H54 (cell line): ENCODE measurements around the gene EMX2.
A peak's percentile ranks its signal among the peaks of the same experiment; 100 is the strongest.
"Not testable (repeated sequence)": the region's sequence is repeated elsewhere in the genome, so short reads cannot be mapped to it uniquely, and the experiment has no call there.

Experiments
- DNase-seq: peaks from one replicate; pipeline ENCODE4 v3.0.0; 2011; ENCODE audit warnings: low spot score, mixed read lengths; ENCODE audit not compliant: insufficient read length
- FAIRE-seq: peaks from 3 replicates; lab custom pipeline; 2011; peaks lifted over from hg19 to GRCh38; lab: Jason Lieb, UNC
- POLR2A ChIP-seq: IDR thresholded peaks from 2 replicates; pipeline ENCODE4 v1.6.1; 2011; ENCODE audit warnings: low read depth, mild to moderate bottlenecking, low read length

The EMX2 gene

DNA sequence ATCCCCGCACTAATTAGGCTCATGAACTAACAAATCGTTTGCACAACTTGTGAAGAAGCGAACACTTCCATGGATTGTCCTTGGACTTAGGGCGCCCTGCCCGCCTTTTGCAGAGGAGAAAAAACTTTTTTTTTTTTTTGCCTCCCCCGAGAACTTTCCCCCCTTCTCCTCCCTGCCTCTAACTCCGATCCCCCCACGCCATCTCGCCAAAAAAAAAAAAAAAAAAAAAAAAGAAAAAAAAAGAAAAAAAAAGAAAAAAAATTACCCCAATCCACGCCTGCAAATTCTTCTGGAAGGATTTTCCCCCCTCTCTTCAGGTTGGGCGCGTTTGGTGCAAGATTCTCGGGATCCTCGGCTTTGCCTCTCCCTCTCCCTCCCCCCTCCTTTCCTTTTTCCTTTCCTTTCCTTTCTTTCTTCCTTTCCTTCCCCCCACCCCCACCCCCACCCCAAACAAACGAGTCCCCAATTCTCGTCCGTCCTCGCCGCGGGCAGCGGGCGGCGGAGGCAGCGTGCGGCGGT is at the start of gene EMX2:
Gene EMX2, plus strand, starts transcription at position 41 of the 519 bp plus-strand sequence. CDS start 522 bp downstream, outside the sequence.
- no peak for FAIRE-seq
- no peak for TF ChIP-seq POLR2A

GRCh38 chr10:117496031-117496430 is 46.5 kb upstream of the EMX2 start:
- FAIRE-seq (no peak), DNase-seq (no peak)
- no peak for TF ChIP-seq POLR2A

More for the DNA sequence above, at the start of gene EMX2:
- DNase-seq: no peak

GRCh38 chr10:117496616-117497028 is 45.9 kb upstream of the EMX2 start:
- DNase-seq: peak; percentile 71
- TF ChIP-seq POLR2A: no peak
- no peak for FAIRE-seq

DNA sequence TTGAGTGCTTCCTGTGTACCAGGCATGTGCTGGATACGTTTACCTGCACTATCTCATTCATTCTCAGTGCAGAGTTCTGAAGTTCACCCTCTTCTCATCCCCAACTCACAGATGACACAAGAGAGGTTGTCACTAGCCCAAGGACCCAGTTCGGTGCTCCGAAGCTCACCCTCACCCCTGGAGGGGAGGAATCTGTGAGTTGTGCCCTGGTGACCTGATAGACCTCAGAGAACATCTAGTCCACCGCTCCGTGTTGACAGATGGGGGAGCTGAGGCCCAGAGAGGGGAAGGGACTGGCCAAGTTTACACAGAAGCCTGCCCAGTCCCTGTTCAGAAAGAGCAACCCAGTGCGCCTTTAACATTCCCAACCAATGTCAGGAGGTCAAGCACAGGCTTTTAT is 44.8 kb upstream of the EMX2 start:
- no peak for FAIRE-seq
- no peak for TF ChIP-seq POLR2A
- no peak for DNase-seq

GRCh38 chr10:117499248-117500105 is 43.1 kb upstream of the EMX2 start:
- FAIRE-seq (no peak), DNase-seq (no peak)
- no peak for TF ChIP-seq POLR2A

DNA sequence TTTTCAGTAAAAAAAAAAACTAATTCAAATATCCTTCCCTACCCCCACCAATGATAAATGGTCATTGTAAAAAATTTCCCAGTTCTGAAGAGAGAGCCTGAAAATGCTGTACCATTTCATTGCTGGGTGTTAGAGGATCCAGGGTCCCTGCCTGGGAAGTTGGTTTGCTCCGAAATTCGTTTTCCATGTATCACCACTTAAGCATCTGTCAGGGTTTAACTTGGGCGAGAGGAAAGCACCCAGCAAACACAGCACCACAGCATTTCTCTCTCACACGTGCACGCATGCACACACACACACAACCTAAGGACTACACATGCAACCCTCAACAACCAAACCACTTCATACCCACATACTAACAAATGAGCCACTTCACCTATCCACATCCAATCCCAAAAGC is 42.1 kb upstream of the EMX2 start:
- FAIRE-seq (no peak), DNase-seq (no peak)
- TF ChIP-seq POLR2A: no peak

DNA sequence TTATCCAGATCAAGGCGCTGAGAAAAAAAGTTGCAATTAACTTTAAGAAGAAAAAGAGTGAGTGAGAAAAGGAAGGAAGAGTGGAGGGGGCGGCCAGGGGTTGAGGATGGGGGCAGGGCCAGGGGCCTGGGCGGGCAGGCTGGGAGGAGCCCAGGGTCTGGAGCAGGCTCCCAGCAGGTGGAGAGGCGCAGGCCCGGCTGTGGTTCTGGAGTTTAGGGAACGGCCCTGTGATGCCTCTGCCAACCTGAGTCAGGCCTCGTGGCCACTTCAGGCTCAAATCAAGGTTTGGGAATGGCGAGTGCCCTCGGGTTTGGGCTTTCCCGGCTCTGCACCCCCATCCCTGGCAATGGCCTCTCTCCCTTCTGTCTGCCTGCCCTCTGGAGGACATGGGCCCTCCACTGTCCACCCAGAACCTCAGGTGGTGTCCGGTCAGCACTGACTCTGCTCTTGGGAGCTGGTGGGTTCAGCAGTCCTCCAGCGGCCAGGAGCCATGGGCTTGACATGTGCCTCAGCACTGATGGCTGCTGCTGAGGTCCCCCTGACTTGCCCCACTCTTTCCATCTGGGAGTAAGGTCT is 41.0 kb upstream of the EMX2 start:
- no peak for TF ChIP-seq POLR2A
- no peak for DNase-seq
- no peak for FAIRE-seq

- DNase-seq (no peak), FAIRE-seq (no peak)
- TF ChIP-seq POLR2A: no peak
These were observed 39.9 kb upstream of the EMX2 start for GRCh38 chr10:117502421-117503243.

DNA sequence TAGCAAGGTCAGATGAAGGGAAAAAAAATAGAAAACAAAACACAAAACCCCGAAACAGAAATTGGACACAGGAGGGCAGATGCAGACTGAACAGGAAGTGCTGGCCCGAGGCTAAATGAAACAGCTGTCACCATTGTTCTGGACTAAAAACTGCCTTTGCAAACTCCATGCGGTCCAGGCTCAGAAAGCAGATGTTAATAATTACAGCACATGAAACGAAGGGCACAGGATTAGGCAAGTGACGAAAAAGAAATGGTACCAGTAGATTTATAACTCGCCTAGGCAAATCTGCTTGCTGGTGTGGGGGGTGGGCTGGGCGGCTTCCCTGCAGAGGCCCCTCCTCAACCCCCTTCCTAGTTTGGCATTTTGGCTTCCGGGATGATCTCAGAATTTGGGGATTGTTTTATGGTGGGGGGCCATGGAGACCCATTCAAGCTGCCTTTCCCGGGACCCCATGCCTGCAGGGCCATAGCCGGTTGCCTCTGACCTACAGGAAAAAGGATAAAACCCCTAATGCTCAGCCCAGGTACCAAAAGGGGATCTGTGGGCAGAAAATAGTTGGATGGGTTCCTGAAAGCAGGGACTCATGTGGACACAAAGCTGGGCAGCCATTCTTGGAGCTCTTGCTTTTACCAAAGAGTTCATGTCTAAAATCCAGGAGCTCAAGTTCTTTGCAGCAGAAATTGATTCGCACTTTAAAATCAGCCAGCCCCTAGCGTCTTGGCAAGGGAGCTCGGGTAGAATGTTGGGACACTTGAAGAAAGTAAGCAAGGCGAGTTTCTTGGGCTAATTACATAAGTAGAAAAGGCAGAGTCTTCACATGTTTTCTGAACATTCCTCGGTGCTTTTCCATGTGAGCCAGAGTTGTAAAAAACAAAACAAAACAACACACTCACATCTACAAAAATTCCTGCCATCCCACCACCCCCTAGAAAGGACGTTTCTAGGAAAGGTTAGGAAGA is 39.0 kb upstream of the EMX2 start:
- FAIRE-seq (no peak), DNase-seq (no peak)
- TF ChIP-seq POLR2A: no peak

DNA sequence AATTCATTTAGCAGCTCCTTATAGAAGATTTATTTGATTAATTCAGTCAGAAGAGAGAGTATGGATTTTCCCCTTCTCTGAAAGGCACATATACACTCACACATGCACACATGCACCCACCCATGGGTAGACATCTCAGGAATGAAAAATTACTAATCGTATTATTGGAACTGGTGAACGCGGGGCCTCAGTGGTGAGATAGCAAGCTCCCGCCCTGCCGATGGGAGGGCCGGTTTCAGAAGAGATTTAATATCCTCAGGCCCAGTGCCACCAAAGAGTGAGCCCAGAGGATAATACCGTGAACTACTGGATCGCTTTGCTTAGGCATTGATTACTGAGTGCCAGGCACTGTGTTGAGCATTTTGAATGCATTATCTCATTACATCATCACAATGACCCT is 38.0 kb upstream of the EMX2 start:
- no peak for FAIRE-seq
- no peak for DNase-seq
- no peak for TF ChIP-seq POLR2A

DNA sequence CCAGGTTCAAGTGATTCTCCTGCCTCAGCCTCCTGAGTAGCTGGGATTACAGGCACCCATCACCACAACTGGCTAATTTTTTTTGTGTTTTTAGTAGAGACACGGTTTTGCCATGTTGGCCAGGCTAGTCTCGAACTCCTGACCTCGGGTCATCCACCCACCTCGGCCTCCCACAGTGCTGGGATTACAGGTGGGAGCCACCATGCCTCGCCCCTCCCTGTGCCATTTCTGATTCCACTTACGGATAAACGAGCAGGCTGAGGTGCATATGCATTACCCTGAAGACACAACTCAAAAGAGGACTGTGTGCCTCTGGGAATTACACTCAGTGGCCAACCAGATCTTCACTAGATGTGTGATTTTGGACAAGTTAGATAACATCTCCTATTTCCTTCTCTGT is 35.5 kb upstream of the EMX2 start:
- not testable (repeated sequence) for DNase-seq, FAIRE-seq

DNA sequence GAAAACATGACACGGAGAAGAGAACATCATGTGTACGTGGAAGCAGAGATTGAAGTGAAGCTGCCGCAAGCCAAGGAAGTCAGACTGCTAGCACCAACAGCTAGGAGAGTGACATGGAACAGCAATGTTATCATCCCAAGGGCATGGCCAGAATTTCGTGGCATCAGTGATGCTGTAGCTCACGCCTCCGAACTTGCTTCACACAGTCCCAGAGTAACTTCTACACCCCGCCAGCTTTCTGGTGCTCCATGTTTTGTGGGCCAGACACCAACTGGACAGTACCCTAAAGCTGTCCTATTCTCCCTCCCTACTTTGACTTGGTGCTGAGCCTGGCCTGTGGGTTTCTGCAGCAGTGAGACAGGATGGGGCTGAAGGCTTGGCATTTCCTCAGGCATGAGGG is 33.0 kb upstream of the EMX2 start:
- DNase-seq: no peak
- TF ChIP-seq POLR2A: no peak
- FAIRE-seq: no peak
